Activated CD4-positive, alpha-beta T cell treated with anti-CD3 and anti-CD28 coated beads, Interleukin-2, amount 10 ng/mL, durations not matched to agents 7 days and 5 days (primary cell): ENCODE results near the gene PCDH1. TPM values are rescaled to one million over a fixed set of nuclear protein-coding genes. Genes with fewer than 3 reads are reported as not detected.

ENCODE experiments used
- CTCF ChIA-PET: fragments of 350-600 bp; sonication (Branson Sonifier 250); formaldehyde crosslinking; loops from one replicate; lab custom pipeline; 2021; ENCODE audit warnings: antibody characterized with exemption; lab: Charles Lee
- POLR2A ChIA-PET: fragments of 350-600 bp; sonication (Branson Sonifier 250); formaldehyde crosslinking; loops from one replicate; lab custom pipeline; 2021; ENCODE audit warnings: antibody characterized with exemption; lab: Charles Lee
- DNase-seq: peaks from one replicate; pipeline ENCODE4 v3.0.0-alpha.2; 2020
- H3K27ac Mint-ChIP-seq: one replicate; pipeline ENCODE4 v1.8.0; 2021; ENCODE audit warnings: mild to moderate bottlenecking, moderate library complexity, mixed read lengths
- H3K27me3 Mint-ChIP-seq: one replicate; pipeline ENCODE4 v1.8.0; 2021; ENCODE audit warnings: mixed read lengths
- H3K36me3 Mint-ChIP-seq: one replicate; pipeline ENCODE4 v1.8.0; 2021; ENCODE audit warnings: low read depth, mixed read lengths
- H3K4me1 Mint-ChIP-seq: one replicate; pipeline ENCODE4 v1.8.0; 2021; ENCODE audit warnings: mixed read lengths
- H3K4me3 Mint-ChIP-seq: one replicate; pipeline ENCODE4 v1.8.0; 2021; ENCODE audit warnings: mild to moderate bottlenecking, moderate library complexity, mixed read lengths
- H3K9me3 Mint-ChIP-seq: one replicate; pipeline ENCODE4 v1.8.0; 2021; ENCODE audit warnings: mixed read lengths
- total RNA-seq, 2 experiments: library from RNA; stranded (reverse); gene quantifications; one replicate each; pipeline ENCODE4 v1.2.3, GENCODE V29; 2021

The PCDH1 gene
- total RNA-seq, 2 experiments from 2014 or later = not detected

DNA sequence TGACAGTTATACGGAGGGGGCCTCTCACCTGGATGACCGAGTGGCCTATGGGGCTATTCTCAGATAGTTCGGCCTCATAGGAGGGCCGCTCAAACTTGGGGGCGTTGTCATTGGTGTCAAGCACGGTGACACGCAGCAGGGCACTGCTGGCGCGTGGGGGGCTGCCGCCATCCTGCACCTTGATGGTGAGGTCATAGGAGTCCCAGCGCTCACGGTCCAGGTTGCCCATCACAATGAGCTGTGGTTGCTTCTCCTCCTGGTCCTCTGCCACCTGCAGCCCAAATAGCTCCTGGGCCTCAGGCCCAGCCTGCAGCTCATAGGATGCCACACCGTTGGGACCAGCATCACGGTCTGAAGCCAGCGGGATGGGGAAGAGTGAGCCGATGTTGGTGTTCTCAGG, 9.7 kb downstream of the PCDH1 start:
- ChIA-PET CTCF (interaction anchor here (1.0 to 1.3 kb wide), 3 partner anchors 9 to 176 kb away, joined by 3 to 4 read pairs (median 3); no protein-coding TSS in a partner anchor), POLR2A (no interaction called here)
- no peaks in the 10 kb centered on the region for H3K4me1 Mint-ChIP-seq
- no peak for DNase-seq
- H3K4me3 Mint-ChIP-seq = no peak overlapping the region
- H3K27me3 Mint-ChIP-seq = peaks cover 27% of the 10 kb centered on the region
- no peaks in the 10 kb centered on the region for H3K9me3 Mint-ChIP-seq
- H3K36me3 Mint-ChIP-seq = no peaks in the 10 kb centered on the region
- H3K27ac Mint-ChIP-seq = no peak overlapping the region

DNA sequence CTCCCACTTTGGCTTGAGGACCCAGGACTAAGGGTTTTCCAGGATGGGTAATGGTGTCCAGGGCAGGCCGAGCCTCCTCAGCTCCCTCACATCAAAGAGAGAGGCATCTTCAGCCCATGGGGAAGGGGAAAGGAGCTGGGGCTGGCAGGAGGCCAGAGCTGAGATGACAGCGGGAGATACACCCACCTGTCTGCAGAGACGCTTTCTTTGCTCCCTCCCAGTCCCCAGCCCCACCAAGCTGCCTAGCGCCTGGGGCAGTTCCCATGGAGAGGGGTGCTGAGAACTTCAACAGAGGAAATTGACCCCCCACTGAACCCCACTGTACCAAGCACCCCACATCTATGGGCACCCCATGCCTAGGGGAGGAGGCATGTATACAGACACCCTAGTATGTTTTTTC, 10.6 kb downstream of the PCDH1 start:
- POLR2A ChIA-PET = no interaction called here
- Mint-ChIP-seq H3K36me3 (no peaks in the 10 kb centered on the region), H3K4me3 (no peak overlapping the region), H3K27me3 (peaks cover 24% of the 10 kb centered on the region), H3K9me3 (no peaks in the 10 kb centered on the region), H3K27ac (no peak overlapping the region), H3K4me1 (no peaks in the 10 kb centered on the region)
- CTCF ChIA-PET = no interaction called here
- no peak for DNase-seq

- Mint-ChIP-seq H3K27ac (no peak overlapping the region), H3K4me1 (no peaks in the 10 kb centered on the region), H3K27me3 (peaks cover 19% of the 10 kb centered on the region), H3K36me3 (no peaks in the 10 kb centered on the region), H3K9me3 (no peaks in the 10 kb centered on the region), H3K4me3 (no peak overlapping the region)
- ChIA-PET CTCF (no interaction called here), POLR2A (no interaction called here)
- DNase-seq = no peak
These were observed 11.1 kb downstream of the PCDH1 start for GRCh38 chr5:141867139-141867538.

GRCh38 chr5:141866096-141866495, 12.1 kb downstream of the PCDH1 start:
- Mint-ChIP-seq H3K27ac (no peak overlapping the region), H3K9me3 (no peaks in the 10 kb centered on the region), H3K4me1 (no peaks in the 10 kb centered on the region), H3K36me3 (no peaks in the 10 kb centered on the region), H3K27me3 (peaks cover 19% of the 10 kb centered on the region), H3K4me3 (no peak overlapping the region)
- DNase-seq = no peak
- CTCF ChIA-PET = no interaction called here
- POLR2A ChIA-PET = no interaction called here

DNA sequence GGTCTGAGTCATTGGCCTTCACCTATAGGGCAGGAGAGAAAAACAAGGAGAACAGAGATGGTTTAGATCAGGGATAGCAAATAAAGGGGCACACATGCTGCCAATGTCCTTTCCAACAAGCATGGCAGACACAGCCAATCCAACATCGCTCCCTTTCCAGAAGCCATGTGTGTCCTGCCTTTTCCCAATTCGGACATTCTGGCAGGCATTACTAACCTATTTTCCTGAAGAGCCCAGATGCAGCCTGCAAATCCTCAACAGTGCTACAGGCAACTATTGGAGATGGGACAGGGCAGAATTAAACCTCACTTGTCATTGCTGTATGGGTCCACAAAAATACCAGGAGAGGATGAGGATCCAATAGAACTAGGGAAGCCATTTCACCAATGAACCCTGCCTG, 12.8 kb downstream of the PCDH1 start:
- Mint-ChIP-seq H3K9me3 (no peaks in the 10 kb centered on the region), H3K27me3 (peaks cover 13% of the 10 kb centered on the region), H3K4me3 (no peak overlapping the region), H3K36me3 (no peaks in the 10 kb centered on the region), H3K27ac (no peak overlapping the region), H3K4me1 (no peaks in the 10 kb centered on the region)
- DNase-seq = no peak
- ChIA-PET CTCF (no interaction called here), POLR2A (no interaction called here)

GRCh38 chr5:141864371-141865370, 13.5 kb downstream of the PCDH1 start:
- no peak overlapping the region for H3K27ac Mint-ChIP-seq
- no peak overlapping the region for H3K4me3 Mint-ChIP-seq
- peaks cover 16% of the 10 kb centered on the region for H3K27me3 Mint-ChIP-seq
- H3K36me3 Mint-ChIP-seq = no peaks in the 10 kb centered on the region
- ChIA-PET POLR2A (no interaction called here), CTCF (interaction anchor here (1.1 to 1.2 kb wide), 2 partner anchors 15 to 173 kb away, joined by 4 read pairs; no protein-coding TSS in a partner anchor)
- no peak for DNase-seq
- H3K4me1 Mint-ChIP-seq = no peaks in the 10 kb centered on the region
- no peaks in the 10 kb centered on the region for H3K9me3 Mint-ChIP-seq

DNA sequence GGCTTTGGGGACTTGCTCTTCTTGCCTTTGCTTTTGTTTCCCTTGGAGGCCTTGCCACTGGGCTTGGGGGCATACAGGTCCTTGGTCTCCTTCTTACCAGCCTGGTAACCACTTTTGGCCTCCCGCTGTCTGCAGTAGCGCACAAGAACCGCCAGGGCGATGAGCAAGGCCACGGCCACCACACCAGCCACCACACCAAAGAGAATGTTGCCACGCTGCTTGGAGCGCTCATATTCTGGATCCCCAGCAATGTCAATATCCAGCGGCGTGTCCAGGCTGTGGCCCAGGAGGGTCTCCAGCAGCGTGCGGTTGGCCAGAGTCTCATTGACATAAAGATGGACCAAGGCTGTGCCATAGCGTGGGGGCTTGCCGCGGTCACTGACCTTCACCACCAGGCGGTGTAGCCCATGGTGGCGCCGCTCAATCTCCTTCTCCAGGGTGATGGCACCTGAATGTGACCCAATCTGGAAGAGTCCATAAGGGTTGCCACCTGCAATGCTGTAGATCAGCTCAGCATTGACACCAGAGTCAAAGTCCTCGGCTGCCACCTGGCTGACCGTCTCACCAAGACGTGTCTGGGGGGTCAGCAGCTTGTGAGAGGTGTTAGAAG, 14.5 kb downstream of the PCDH1 start:
- no peak for DNase-seq
- Mint-ChIP-seq H3K4me1 (no peaks in the 10 kb centered on the region), H3K9me3 (no peaks in the 10 kb centered on the region), H3K27ac (no peak overlapping the region), H3K36me3 (no peaks in the 10 kb centered on the region), H3K27me3 (peaks cover 21% of the 10 kb centered on the region), H3K4me3 (no peak overlapping the region)
- ChIA-PET CTCF (interaction anchor here (1.1 to 1.2 kb wide), 2 partner anchors 16 to 172 kb away, joined by 4 read pairs; no protein-coding TSS in a partner anchor), POLR2A (no interaction called here)

- H3K4me1 Mint-ChIP-seq = no peaks in the 10 kb centered on the region
- H3K36me3 Mint-ChIP-seq = no peaks in the 10 kb centered on the region
- ChIA-PET CTCF (no interaction called here), POLR2A (no interaction called here)
- no peak for DNase-seq
- no peaks in the 10 kb centered on the region for H3K9me3 Mint-ChIP-seq
- H3K4me3 Mint-ChIP-seq = no peak overlapping the region
- H3K27me3 Mint-ChIP-seq = peaks cover 21% of the 10 kb centered on the region
- no peak overlapping the region for H3K27ac Mint-ChIP-seq
These were observed 15.2 kb downstream of the PCDH1 start for GRCh38 chr5:141862936-141863543.

GRCh38 chr5:141861194-141861593, 17.0 kb downstream of the PCDH1 start:
- no peaks in the 10 kb centered on the region for H3K36me3 Mint-ChIP-seq
- no peak for DNase-seq

DNA sequence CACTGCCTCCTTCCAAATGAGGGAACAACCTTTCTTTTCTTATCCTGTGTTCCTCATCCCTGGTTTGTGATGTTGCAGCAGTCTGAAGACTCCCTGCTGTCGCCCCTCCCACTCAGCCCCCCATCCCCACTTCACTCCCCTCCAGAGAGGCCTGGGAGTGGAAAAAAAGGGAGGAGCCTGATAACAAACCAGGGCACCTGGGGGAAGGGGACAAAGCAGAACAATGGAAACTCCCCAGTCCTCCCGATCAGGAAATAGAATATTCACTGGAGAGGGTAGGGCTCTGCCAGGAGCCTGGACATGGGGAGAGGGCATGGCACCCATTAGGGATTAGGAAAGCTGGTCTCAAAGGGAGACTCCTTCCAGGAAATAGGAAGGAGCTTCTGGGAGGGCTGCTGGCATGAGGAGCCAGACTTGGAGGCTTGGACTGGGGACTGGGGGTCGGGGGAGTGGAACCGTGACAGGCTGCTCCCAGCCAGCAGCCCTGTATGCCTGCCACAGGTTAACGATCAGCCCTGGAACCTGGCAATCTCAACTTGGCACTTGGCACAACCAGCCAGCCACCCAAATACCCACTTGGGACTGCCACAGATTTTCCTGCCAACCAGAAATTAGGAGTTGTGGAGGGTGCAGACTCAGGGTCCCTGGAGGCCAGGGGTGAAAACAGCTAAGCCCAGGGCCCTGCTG, 20.0 kb downstream of the PCDH1 start:
- H3K27me3 Mint-ChIP-seq = peaks cover 18% of the 10 kb centered on the region
- no peak overlapping the region for H3K4me3 Mint-ChIP-seq
- ChIA-PET POLR2A (no interaction called here), CTCF (interaction anchor here (0.9 to 3.2 kb wide), 4 partner anchors 11 to 130 kb away, joined by 3 to 8 read pairs (median 3); partner anchors contain the start of genes PCDH1 and RNF14)
- H3K9me3 Mint-ChIP-seq = no peaks in the 10 kb centered on the region
- DNase-seq = no peak
- H3K36me3 Mint-ChIP-seq = no peaks in the 10 kb centered on the region
- H3K4me1 Mint-ChIP-seq = no peaks in the 10 kb centered on the region
- H3K27ac Mint-ChIP-seq = no peak overlapping the region

More at GRCh38 chr5:141861194-141861593, 17.0 kb downstream of the PCDH1 start:
- Mint-ChIP-seq H3K9me3 (no peaks in the 10 kb centered on the region), H3K4me1 (no peaks in the 10 kb centered on the region), H3K27ac (no peak overlapping the region), H3K27me3 (peaks cover 18% of the 10 kb centered on the region), H3K4me3 (no peak overlapping the region)
- ChIA-PET POLR2A (no interaction called here), CTCF (no interaction called here)

DNA sequence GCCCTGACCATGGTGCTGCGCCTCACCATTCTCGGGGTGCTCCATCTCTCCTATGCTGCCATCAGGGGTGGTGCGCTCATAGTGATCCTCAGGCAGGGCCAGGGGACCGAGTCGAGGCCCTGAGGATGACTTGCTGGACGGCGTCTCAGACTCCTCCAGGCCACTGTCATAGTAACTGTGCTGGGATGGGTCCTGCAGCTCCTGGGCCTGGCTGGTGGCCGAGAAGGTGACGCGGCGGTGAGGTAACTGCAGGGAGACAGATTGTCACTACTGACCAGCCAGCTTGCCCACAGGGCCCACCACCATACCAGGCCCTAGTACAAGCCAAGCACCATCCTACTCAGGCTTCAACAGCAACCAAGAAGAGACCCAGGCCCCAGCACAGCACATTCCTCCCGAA, 21.0 kb downstream of the PCDH1 start:
- Mint-ChIP-seq H3K4me3 (no peak overlapping the region), H3K9me3 (no peaks in the 10 kb centered on the region), H3K27me3 (peaks cover 18% of the 10 kb centered on the region), H3K36me3 (no peaks in the 10 kb centered on the region), H3K4me1 (no peaks in the 10 kb centered on the region), H3K27ac (no peak overlapping the region)
- ChIA-PET POLR2A (no interaction called here), CTCF (interaction anchor here (0.8 to 3.2 kb wide), 4 partner anchors 12 to 220 kb away, joined by 3 to 8 read pairs (median 3); partner anchors contain the start of genes PCDH1 and RELL2)
- DNase-seq = no peak

DNA sequence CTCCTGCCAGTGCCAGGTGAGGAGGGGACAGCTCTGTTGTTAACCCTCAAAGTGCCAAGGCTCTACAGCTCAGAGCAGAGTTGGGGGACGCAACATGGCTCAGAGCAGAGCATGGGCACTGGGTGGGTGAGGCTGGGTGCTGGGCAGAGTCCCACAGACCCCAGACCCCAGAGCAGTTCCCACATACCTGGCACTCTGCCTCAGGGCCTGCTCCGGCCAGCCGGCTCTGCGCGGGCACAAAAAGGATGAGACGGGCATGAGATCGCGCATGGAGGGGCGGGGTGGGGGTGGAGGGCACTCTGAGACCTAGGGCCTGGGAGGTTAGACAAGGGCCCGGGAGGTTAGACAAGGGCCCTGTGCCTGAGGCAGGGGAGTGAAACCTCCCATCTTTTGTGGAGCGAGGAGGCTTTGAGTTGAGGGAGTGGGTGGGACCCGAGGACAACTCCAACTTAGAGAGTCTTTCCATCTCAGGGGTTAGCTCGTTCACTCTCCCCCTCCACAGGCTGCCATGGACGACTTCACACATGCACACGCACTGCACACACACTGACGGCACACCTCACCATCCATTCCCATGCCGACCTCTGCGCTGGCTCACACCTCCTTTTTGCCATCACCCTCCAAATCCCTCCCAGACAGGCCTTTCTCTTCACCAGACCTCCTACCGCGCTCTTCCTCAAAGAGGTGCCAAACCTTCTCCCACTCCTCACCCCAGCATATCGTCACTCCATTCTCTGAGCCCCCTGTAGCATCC, 22.0 kb downstream of the PCDH1 start:
- CTCF ChIA-PET = no interaction called here
- Mint-ChIP-seq H3K36me3 (no peaks in the 10 kb centered on the region), H3K27me3 (peaks cover 13% of the 10 kb centered on the region), H3K4me1 (no peaks in the 10 kb centered on the region), H3K27ac (no peak overlapping the region), H3K9me3 (no peaks in the 10 kb centered on the region), H3K4me3 (no peak overlapping the region)
- DNase-seq = no peak
- POLR2A ChIA-PET = no interaction called here
